Pancreas (tissue), 10 donors: ENCODE measurements around the gene GAS2L1. TPM values are rescaled to one million over a fixed set of nuclear protein-coding genes. Genes with fewer than 3 reads are reported as not detected.

Experiments
- ATAC-seq, 4 donors: fragments of 200-7000 bp; cut with Tn5 transposase; one replicate each; pipeline versions ENCODE4 v1.8.0 to v1.9.1; 2020; ENCODE audit warnings: mild to moderate bottlenecking in 4 of 4, moderate library complexity in 4 of 4
- DNase-seq, 6 donors: peaks; one replicate each; pipeline ENCODE4 v3.0.0-alpha.2; 2020
- FAIRE-seq: peaks from 2 replicates; lab custom pipeline; 2012; peaks lifted over from hg19 to GRCh38; lab: Jason Lieb, UNC
- H3K27ac ChIP-seq, 4 donors: fragments of 200-600 bp; sonication (generic); 1 replicate in 3 of 4; 2 replicates in 1 of 4; pipeline versions ENCODE4 v1.5.0 to v1.8.0; 2020
- H3K27me3 ChIP-seq, 4 donors: fragments of 200-600 bp; one replicate each; pipeline ENCODE4 v1.8.0; 2021
- H3K36me3 ChIP-seq, 3 donors: fragments of 200-600 bp; sonication (generic) in 1 of 3; one replicate each; pipeline versions ENCODE4 v1.5.0 to v1.8.0; 2020 to 2021
- H3K4me1 ChIP-seq, 3 donors: fragments of 200-600 bp; one replicate each; pipeline ENCODE4 v1.8.0; 2021
- H3K4me3 ChIP-seq, 4 donors: fragments of 200-600 bp; sonication (generic) in 2 of 4; one replicate each; pipeline versions ENCODE4 v1.5.0 to v1.8.0; 2020 to 2021
- H3K9me3 ChIP-seq, 4 donors: fragments of 200-600 bp; one replicate each; pipeline ENCODE4 v1.8.0; 2021
- CTCF ChIP-seq, 4 donors: fragments of 200-600 bp; sonication (generic) in 3 of 4; IDR thresholded peaks; one replicate each; pipeline versions ENCODE4 v1.5.0 to v1.8.0; 2021; ENCODE audit warnings: antibody characterized with exemption in 4 of 4
- WGBS, 2 donors: extraction: QIAGEN DNeasy Blood & Tissue Kit; methylation state at CpG; one replicate each; pipeline ENCODE4 v1.1.7; 2013; 5-methylcytosine and 5-hydroxymethylcytosine counted together
- intact Hi-C, 3 donors: fragments of 100-400 bp; cut with DNase I; formaldehyde crosslinking; loops; one replicate each; pipeline versions ENCODE4 v1.11.1 to v1.14.2; 2022
- polyA plus RNA-seq, 2 donors: library from polyadenylated mRNA; stranded (reverse); fragments of 200-250 nt; gene quantifications; one replicate each; pipeline ENCODE4 v1.2.3, GENCODE V29; 2013
- total RNA-seq, 6 donors: library from RNA; stranded (reverse); fragmentation: NEBNext Ultra II Directional in 4 of 6; extraction: Animal tissue kit (Norgen Biotek cat#: 25700) in 4 of 6; gene quantifications; one replicate each; pipeline versions ENCODE4 v1.2.1 to v1.2.4, GENCODE V29; 2021 to 2023
- donor health status: healthy with polysubstance abuse.
- donor health status: DM: no; HTN: no; CAD: no; lungs with moderate emphysema.
- donor health status: DM: no; HTN: no; CAD: no.
- donor health status: control.
- donor health status: control.
- donor health status: Bipolar disorder and iron deficiency.
- donor health status: DM: yes; HTN: yes; CAD: no.
- donor health status: DM: no; HTN: no; CAD: no.
- donor health status: DM: no; HTN: no; CAD: no.
- donor health status: DM: yes; HTN: yes; CAD: no.

GAS2L1 gene
- total and polyA plus RNA-seq, 8 donors = 5.2 to 13.6 (median 8.7) TPM

GRCh38 chr22:29310065-29310862 lies 3.8 kb downstream of the GAS2L1 start:
- intact Hi-C loops = no loop called here
- Histone ChIP-seq H3K4me3 (no peak overlapping the region), H3K27me3 (peaks cover 0 to 6% (median 1%) of the 10 kb centered on the region in 4 donors), H3K36me3 (no peaks in the 10 kb centered on the region), H3K27ac (peak overlapping the region in 1 of 4 donors; percentile 54), H3K9me3 (no peaks in the 10 kb centered on the region), H3K4me1 (peaks cover 0 to 42% (median 20%) of the 10 kb centered on the region in 3 donors)
- WGBS, 2 donors = 66 to 68% methylated on average over 23 to 28 of the region's 28 CpGs
- TF ChIP-seq CTCF (IDR thresholded peaks at IDR 0.05) = no peak
- no peak for FAIRE-seq
- peak in 3 of 6 donors; percentile 48 to 72 (median 52) for DNase-seq
- peak; percentile 0 to 3 (median 2) for ATAC-seq

- Histone ChIP-seq H3K27me3 (peaks cover 0 to 9% (median 3%) of the 10 kb centered on the region in 4 donors), H3K4me1 (peaks cover 0 to 42% (median 20%) of the 10 kb centered on the region in 3 donors), H3K27ac (peak overlapping the region in 1 of 4 donors; percentile 54), H3K4me3 (no peak overlapping the region), H3K9me3 (no peaks in the 10 kb centered on the region), H3K36me3 (no peaks in the 10 kb centered on the region)
- ATAC-seq = peak; percentile 59 to 82 (median 72)
- no peak for TF ChIP-seq CTCF (IDR thresholded peaks at IDR 0.05)
- WGBS, 2 donors = 20 to 27% methylated on average over 15 to 18 of the region's 18 CpGs
- intact Hi-C loops = no loop called here
- no peak for FAIRE-seq
- peak; percentile 94 to 99 (median 97) for DNase-seq
These were observed 4.5 kb downstream of the GAS2L1 start for GRCh38 chr22:29310863-29311339.

GRCh38 chr22:29311464-29312217 lies 5.2 kb downstream of the GAS2L1 start:
- FAIRE-seq (no peak), ATAC-seq (no peak), DNase-seq (peak in 4 of 6 donors; percentile 42 to 86 (median 69))
- H3K9me3 ChIP-seq = no peaks in the 10 kb centered on the region
- no peaks in the 10 kb centered on the region for H3K36me3 ChIP-seq
- H3K4me1 ChIP-seq = peaks cover 0 to 42% (median 20%) of the 10 kb centered on the region in 3 donors
- H3K27ac ChIP-seq = peak overlapping the region in 1 of 4 donors; percentile 54
- intact Hi-C loops = no loop called here
- H3K27me3 ChIP-seq = peaks cover 0 to 10% (median 4%) of the 10 kb centered on the region in 4 donors
- WGBS, 2 donors = 76 to 84% methylated on average over 48 to 50 of the region's 50 CpGs
- TF ChIP-seq CTCF (IDR thresholded peaks at IDR 0.05) = no peak
- H3K4me3 ChIP-seq = no peak overlapping the region

- DNase-seq = peak in 3 of 6 donors; percentile 37 to 62 (median 51)
- Histone ChIP-seq H3K36me3 (no peaks in the 10 kb centered on the region), H3K27me3 (peaks cover 0 to 10% (median 4%) of the 10 kb centered on the region in 4 donors), H3K9me3 (no peaks in the 10 kb centered on the region), H3K27ac (no peak overlapping the region), H3K4me3 (no peak overlapping the region), H3K4me1 (peaks cover 0 to 42% (median 20%) of the 10 kb centered on the region in 3 donors)
- no peak for TF ChIP-seq CTCF (IDR thresholded peaks at IDR 0.05)
- intact Hi-C loops = no loop called here
- ATAC-seq = no peak
- FAIRE-seq = no peak
- 91 to 93% methylated on average over 25 of the region's 25 CpGs for WGBS, 2 donors
These were observed 6.0 kb downstream of the GAS2L1 start for GRCh38 chr22:29312218-29313125.
